Ectodermal cell (in vitro differentiated cells): Measurements from ENCODE around the gene SSH2.

Source experiments
- H3K27ac ChIP-seq: 2 replicates; pipeline ENCODE4 v1.7.0; 2013; ENCODE audit warnings: mild to moderate bottlenecking, low read depth, low read length; ENCODE audit not compliant: insufficient read depth, poor library complexity, severe bottlenecking
- H3K27me3 ChIP-seq: 2 replicates; pipeline ENCODE4 v1.7.0; 2013; ENCODE audit warnings: mild to moderate bottlenecking, low read length; ENCODE audit not compliant: insufficient read depth, control insufficient read depth, poor library complexity, severe bottlenecking
- H3K36me3 ChIP-seq: one replicate; pipeline ENCODE4 v1.7.0; 2013; ENCODE audit warnings: low read length; ENCODE audit not compliant: control insufficient read depth, insufficient read depth
- H3K4me1 ChIP-seq: one replicate; pipeline ENCODE4 v1.7.0; 2013; ENCODE audit warnings: low read length; ENCODE audit not compliant: control insufficient read depth, insufficient read depth
- H3K4me3 ChIP-seq: 2 replicates; pipeline ENCODE4 v1.7.0; 2013; ENCODE audit warnings: low read depth, low read length, control low read depth; ENCODE audit not compliant: insufficient read depth
- H3K9me3 ChIP-seq: 2 replicates; pipeline ENCODE4 v1.7.0; 2013; ENCODE audit warnings: mild to moderate bottlenecking, low read length, moderate library complexity; ENCODE audit not compliant: control insufficient read depth
- WGBS, 2 experiments: methylation state at CpG; one replicate each; pipeline ENCODE4 v1.1.7; 2013; ENCODE audit warnings: missing lambda C conversion rate in 2 of 2; 5-methylcytosine and 5-hydroxymethylcytosine counted together

Gene SSH2

GRCh38 chr17:29577385-29578211 lies 352.4 kb downstream of the SSH2 start:
- WGBS, 2 experiments, result 94 to 95% methylated on average over 22 of the region's 22 CpGs
- H3K27me3 ChIP-seq, result peaks cover under 1% of the 10 kb centered on the region
- H3K27ac ChIP-seq, result no peak overlapping the region
- no peaks in the 10 kb centered on the region for H3K4me1 ChIP-seq
- H3K4me3 ChIP-seq, result no peak overlapping the region
- peaks cover 30% of the 10 kb centered on the region for H3K36me3 ChIP-seq
- H3K9me3 ChIP-seq, result no peaks in the 10 kb centered on the region

- Histone ChIP-seq H3K4me1 (no peaks in the 10 kb centered on the region), H3K27me3 (peaks cover 6% of the 10 kb centered on the region), H3K9me3 (no peaks in the 10 kb centered on the region), H3K27ac (no peak overlapping the region), H3K36me3 (peaks cover 30% of the 10 kb centered on the region), H3K4me3 (no peak overlapping the region)
- 96% methylated on average over 9 of the region's 9 CpGs for WGBS, 2 experiments
These were observed 353.0 kb downstream of the SSH2 start for GRCh38 chr17:29577001-29577370.

- Histone ChIP-seq H3K27ac (no peak overlapping the region), H3K4me3 (no peak overlapping the region), H3K4me1 (no peaks in the 10 kb centered on the region), H3K9me3 (no peaks in the 10 kb centered on the region), H3K27me3 (peaks cover 10% of the 10 kb centered on the region), H3K36me3 (peaks cover 26% of the 10 kb centered on the region)
- 95% methylated on average over 37 of the region's 37 CpGs for WGBS, 2 experiments
These were observed 353.6 kb downstream of the SSH2 start for GRCh38 chr17:29576214-29577000.
